HepG2 (cell line): ENCODE data around the gene VPS25. TPM values are rescaled to one million over a fixed set of nuclear protein-coding genes. Genes with fewer than 3 reads are reported as not detected.

Source experiments
- ISL2 ChIP-seq: sonication (generic); formaldehyde crosslinking; IDR thresholded peaks from 2 replicates; pipeline ENCODE4 v1.5.0; 2020; ENCODE audit warnings: missing genetic modification reagents
- JARID2 ChIP-seq: sonication (generic); formaldehyde crosslinking; IDR thresholded peaks from 2 replicates; pipeline ENCODE4 v1.8.1; 2023; ENCODE audit warnings: missing genetic modification reagents, inconsistent platforms; ENCODE audit not compliant: insufficient replicate concordance
- JDP2 ChIP-seq: sonication (generic); formaldehyde crosslinking; IDR thresholded peaks from 2 replicates; pipeline ENCODE4 v1.8.1; 2022; ENCODE audit warnings: missing genetic modification reagents, borderline replicate concordance
- KLF15 ChIP-seq: sonication (generic); formaldehyde crosslinking; IDR thresholded peaks from 2 replicates; pipeline ENCODE4 v1.8.1; 2023; ENCODE audit warnings: borderline replicate concordance, mild to moderate bottlenecking, inconsistent platforms, missing genetic modification reagents, mixed read lengths
- NBN ChIP-seq: fragments of 450-650 bp; conservative IDR thresholded peaks from 2 replicates; pipeline ENCODE4 v1.6.1; 2017
- NFIC ChIP-seq: IDR thresholded peaks from 2 replicates; pipeline ENCODE4 v1.6.1; 2012; ENCODE audit warnings: mild to moderate bottlenecking, low read length, inconsistent platforms
- NFYC ChIP-seq: IDR thresholded peaks from 2 replicates; pipeline ENCODE4 v1.6.1; 2016; ENCODE audit warnings: missing genetic modification reagents, missing compliant biosample characterization
- PRPF4 ChIP-seq: fragments of 200-400 bp; formaldehyde crosslinking; IDR thresholded peaks from 2 replicates; pipeline ENCODE4 v1.6.1; 2016; ENCODE audit warnings: low read length, low read depth; ENCODE audit not compliant: poor library complexity, severe bottlenecking
- SIN3B ChIP-seq: fragments of 150-350 bp; IDR thresholded peaks from 2 replicates; pipeline ENCODE4 v1.6.1; 2014; ENCODE audit warnings: low read length
- TEAD3 ChIP-seq: optimal IDR thresholded peaks from 2 replicates; pipeline ENCODE3; 2016; ENCODE audit warnings: borderline replicate concordance
- ZMAT5 ChIP-seq: sonication (generic); formaldehyde crosslinking; IDR thresholded peaks from 2 replicates; pipeline ENCODE4 v1.5.0; 2020; ENCODE audit warnings: mild to moderate bottlenecking, low read depth, missing genetic modification reagents, borderline replicate concordance
- ZNF484 ChIP-seq: sonication (generic); formaldehyde crosslinking; IDR thresholded peaks from 2 replicates; pipeline ENCODE4 v1.5.1; 2020; ENCODE audit warnings: mild to moderate bottlenecking, low read depth, missing genetic modification reagents, borderline replicate concordance
- ZNF567 ChIP-seq: sonication (generic); formaldehyde crosslinking; IDR thresholded peaks from 2 replicates; pipeline ENCODE4 v1.8.1; 2023; ENCODE audit warnings: mild to moderate bottlenecking, missing genetic modification reagents, borderline replicate concordance
- ZNF713 ChIP-seq: sonication (generic); formaldehyde crosslinking; IDR thresholded peaks from 2 replicates; pipeline ENCODE4 v1.4.0; 2020; ENCODE audit warnings: mild to moderate bottlenecking, missing genetic modification reagents
- ZNF724P ChIP-seq: sonication (generic); formaldehyde crosslinking; IDR thresholded peaks from 2 replicates; pipeline ENCODE4 v1.8.0; 2022; ENCODE audit warnings: missing genetic modification reagents, borderline replicate concordance
- ZNF780A ChIP-seq: sonication (generic); formaldehyde crosslinking; IDR thresholded peaks from 2 replicates; pipeline ENCODE4 v1.8.0; 2022; ENCODE audit warnings: mild to moderate bottlenecking, missing genetic modification reagents, moderate library complexity
- ZNF878 ChIP-seq: sonication (generic); formaldehyde crosslinking; IDR thresholded peaks from 2 replicates; pipeline ENCODE4 v1.8.1; 2023; ENCODE audit warnings: mild to moderate bottlenecking, missing genetic modification reagents, moderate library complexity
- polyA plus RNA-seq, 8 experiments: library from polyadenylated mRNA; depleted of rRNA in 3 of 8; stranded (reverse) in 7 of 8; unstranded in 1 of 8; fragments of >200 nt; fragmentation: Illumina TruSeq in 4 of 8; extraction: Trizol in 4 of 8; gene quantifications; 2 replicates each; pipeline versions ENCODE4 v1.2.1 to v1.2.3, GENCODE V29; 2011 to 2016; ENCODE audit warnings: low read depth in 4 of 8, missing spikeins in 1 of 8, mixed read lengths in 1 of 8; ENCODE audit not compliant: insufficient read depth in 1 of 8
- total RNA-seq, 5 experiments: library from RNA; depleted of rRNA; stranded (reverse); fragments of >200 nt; fragmentation: Illumina TruSeq; extraction: Trizol; gene quantifications; 2 replicates each; pipeline ENCODE4 v1.2.3, GENCODE V29; 2016; ENCODE audit warnings: low read depth in 1 of 5
- TF ChIP-seq, protein P1 (sequence below): sonication (generic); formaldehyde crosslinking; IDR thresholded peaks from 2 replicates; pipeline ENCODE4 v1.4.0; 2020; ENCODE audit warnings: missing genetic modification reagents
- TF ChIP-seq, protein P2 (sequence below): sonication (generic); formaldehyde crosslinking; IDR thresholded peaks from 2 replicates; pipeline ENCODE4 v1.5.1; 2020; ENCODE audit warnings: mild to moderate bottlenecking, missing genetic modification reagents, moderate library complexity
- TF ChIP-seq, protein P3 (sequence below): sonication (generic); formaldehyde crosslinking; conservative IDR thresholded peaks from 2 replicates; pipeline ENCODE4 v1.4.0; 2020; ENCODE audit warnings: missing genetic modification reagents

Gene VPS25
- total and polyA plus RNA-seq, 2 of the 13 experiments (the other 11 are each of a cell fraction or from before 2014, with no cell fraction given) = 161 to 249 TPM

DNA sequence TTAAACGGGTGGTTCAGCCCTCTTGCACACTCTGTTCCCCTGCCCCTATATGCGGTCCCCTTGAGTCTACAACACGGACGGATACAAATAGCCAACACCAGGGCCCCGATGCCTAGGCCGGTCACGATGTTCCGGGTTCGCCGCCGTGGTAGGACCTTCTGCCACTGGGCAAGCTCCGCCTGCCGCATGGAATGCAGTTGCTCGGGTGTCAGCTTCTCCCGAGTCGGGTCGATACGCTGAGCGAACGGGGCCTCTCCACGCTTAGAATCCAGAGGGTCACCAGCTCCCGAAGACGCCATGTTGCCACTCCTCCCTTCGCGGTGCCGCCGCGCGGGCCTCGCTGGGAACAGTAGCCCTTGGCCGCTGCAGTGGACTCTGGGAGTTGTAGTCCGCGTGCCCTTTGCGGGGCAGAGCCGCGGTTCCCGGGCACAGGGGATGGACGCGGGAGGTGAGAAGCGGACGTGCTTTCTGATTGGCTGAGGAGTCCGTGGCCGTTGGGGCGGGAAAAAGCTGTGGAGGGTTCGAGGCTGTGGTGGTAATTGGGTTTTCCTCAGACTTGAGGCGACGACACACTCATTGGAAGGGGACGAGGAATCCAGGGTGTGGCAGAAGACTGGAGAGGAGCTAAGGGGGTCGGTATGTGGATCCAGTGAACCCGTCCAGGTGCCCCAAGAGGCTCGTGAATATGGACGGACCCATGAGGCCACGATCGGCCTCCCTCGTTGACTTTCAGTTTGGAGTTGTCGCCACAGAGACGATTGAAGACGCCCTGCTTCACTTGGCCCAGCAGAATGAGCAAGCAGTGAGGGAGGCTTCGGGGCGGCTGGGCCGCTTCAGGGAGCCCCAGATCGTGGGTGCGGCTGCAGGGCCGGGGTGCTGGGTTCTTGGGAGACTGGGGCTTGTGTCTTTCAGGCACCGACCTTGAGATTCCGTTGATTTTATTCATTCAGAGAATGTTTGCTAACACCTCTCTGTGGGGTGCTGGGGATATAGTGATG is 25.4 kb downstream of the VPS25 start, which contains the start of the genes CNTD1 and COA3 (continued):
- TF ChIP-seq, protein P1, sequence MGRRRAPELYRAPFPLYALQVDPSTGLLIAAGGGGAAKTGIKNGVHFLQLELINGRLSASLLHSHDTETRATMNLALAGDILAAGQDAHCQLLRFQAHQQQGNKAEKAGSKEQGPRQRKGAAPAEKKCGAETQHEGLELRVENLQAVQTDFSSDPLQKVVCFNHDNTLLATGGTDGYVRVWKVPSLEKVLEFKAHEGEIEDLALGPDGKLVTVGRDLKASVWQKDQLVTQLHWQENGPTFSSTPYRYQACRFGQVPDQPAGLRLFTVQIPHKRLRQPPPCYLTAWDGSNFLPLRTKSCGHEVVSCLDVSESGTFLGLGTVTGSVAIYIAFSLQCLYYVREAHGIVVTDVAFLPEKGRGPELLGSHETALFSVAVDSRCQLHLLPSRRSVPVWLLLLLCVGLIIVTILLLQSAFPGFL (CRISPR knock-in tag) = no peak
- TF ChIP-seq KLF15 (CRISPR knock-in tag) (no peak; the same call in 1 of the 2 replicates), JDP2 (CRISPR knock-in tag) (no peak), NFYC (CRISPR knock-in tag) (peak; percentile 93), ZNF713 (CRISPR knock-in tag) (peak; percentile 95; the same call in 1 of the 2 replicates), SIN3B (peak; percentile 75), TEAD3 (CRISPR knock-in tag) (peak; percentile 85), ISL2 (CRISPR knock-in tag) (peak; percentile 60), NFIC (peak; percentile 60; the same call in 1 of the 2 replicates), NBN (no peak), ZNF724P (peak; percentile 86; the same call in 1 of the 2 replicates), PRPF4 (no peak), ZNF878 (peak; percentile 89; the same call in 1 of the 2 replicates), ZNF484 (CRISPR knock-in tag) (no peak), ZNF780A (CRISPR knock-in tag) (peak; percentile 85; the same call in 1 of the 2 replicates), ZMAT5 (no peak), ZNF567 (CRISPR knock-in tag) (peak; percentile 99), JARID2 (CRISPR knock-in tag) (no peak)
- TF ChIP-seq, protein P2, sequence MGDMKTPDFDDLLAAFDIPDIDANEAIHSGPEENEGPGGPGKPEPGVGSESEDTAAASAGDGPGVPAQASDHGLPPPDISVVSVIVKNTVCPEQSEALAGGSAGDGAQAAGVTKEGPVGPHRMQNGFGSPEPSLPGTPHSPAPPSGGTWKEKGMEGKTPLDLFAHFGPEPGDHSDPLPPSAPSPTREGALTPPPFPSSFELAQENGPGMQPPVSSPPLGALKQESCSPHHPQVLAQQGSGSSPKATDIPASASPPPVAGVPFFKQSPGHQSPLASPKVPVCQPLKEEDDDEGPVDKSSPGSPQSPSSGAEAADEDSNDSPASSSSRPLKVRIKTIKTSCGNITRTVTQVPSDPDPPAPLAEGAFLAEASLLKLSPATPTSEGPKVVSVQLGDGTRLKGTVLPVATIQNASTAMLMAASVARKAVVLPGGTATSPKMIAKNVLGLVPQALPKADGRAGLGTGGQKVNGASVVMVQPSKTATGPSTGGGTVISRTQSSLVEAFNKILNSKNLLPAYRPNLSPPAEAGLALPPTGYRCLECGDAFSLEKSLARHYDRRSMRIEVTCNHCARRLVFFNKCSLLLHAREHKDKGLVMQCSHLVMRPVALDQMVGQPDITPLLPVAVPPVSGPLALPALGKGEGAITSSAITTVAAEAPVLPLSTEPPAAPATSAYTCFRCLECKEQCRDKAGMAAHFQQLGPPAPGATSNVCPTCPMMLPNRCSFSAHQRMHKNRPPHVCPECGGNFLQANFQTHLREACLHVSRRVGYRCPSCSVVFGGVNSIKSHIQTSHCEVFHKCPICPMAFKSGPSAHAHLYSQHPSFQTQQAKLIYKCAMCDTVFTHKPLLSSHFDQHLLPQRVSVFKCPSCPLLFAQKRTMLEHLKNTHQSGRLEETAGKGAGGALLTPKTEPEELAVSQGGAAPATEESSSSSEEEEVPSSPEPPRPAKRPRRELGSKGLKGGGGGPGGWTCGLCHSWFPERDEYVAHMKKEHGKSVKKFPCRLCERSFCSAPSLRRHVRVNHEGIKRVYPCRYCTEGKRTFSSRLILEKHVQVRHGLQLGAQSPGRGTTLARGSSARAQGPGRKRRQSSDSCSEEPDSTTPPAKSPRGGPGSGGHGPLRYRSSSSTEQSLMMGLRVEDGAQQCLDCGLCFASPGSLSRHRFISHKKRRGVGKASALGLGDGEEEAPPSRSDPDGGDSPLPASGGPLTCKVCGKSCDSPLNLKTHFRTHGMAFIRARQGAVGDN (CRISPR knock-in tag) = peak; percentile 99
- TF ChIP-seq, protein P3, sequence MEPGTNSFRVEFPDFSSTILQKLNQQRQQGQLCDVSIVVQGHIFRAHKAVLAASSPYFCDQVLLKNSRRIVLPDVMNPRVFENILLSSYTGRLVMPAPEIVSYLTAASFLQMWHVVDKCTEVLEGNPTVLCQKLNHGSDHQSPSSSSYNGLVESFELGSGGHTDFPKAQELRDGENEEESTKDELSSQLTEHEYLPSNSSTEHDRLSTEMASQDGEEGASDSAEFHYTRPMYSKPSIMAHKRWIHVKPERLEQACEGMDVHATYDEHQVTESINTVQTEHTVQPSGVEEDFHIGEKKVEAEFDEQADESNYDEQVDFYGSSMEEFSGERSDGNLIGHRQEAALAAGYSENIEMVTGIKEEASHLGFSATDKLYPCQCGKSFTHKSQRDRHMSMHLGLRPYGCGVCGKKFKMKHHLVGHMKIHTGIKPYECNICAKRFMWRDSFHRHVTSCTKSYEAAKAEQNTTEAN (CRISPR knock-in tag) = peak; percentile 73
